Prostate gland (tissue), 2 donors: ENCODE results near the gene ALG6.

ENCODE experiments used
- CTCF ChIP-seq, 4 experiments: fragments of 200-600 bp in 2 of 4; fragments of 450-650 bp in 2 of 4; sonication (generic) in 2 of 4; IDR thresholded peaks; 1 replicate in 3 of 4; 2 replicates in 1 of 4; pipeline ENCODE4 v1.5.1; 2016 to 2019; ENCODE audit warnings: antibody characterized with exemption in 4 of 4, mild to moderate bottlenecking in 2 of 4, moderate library complexity in 2 of 4
- POLR2A ChIP-seq: fragments of 450-650 bp; IDR thresholded peaks from one replicate; pipeline ENCODE4 v1.6.1; 2016; ENCODE audit warnings: antibody characterized with exemption, mild to moderate bottlenecking
- POLR2AphosphoS5 ChIP-seq: sonication (generic); formaldehyde crosslinking; IDR thresholded peaks from one replicate; pipeline ENCODE4 v1.6.1; 2017; ENCODE audit warnings: antibody characterized with exemption

GRCh38 chr1:63423649-63424048 lies 56.2 kb downstream of the ALG6 start:
- TF ChIP-seq POLR2AphosphoS5 (no peak), CTCF (IDR thresholded peaks at IDR 0.05) (no peak), POLR2A (no peak)
